Raji (cell line): ENCODE data around the gene ZSCAN16.

ENCODE experiments used
- POLR2A ChIP-seq: IDR thresholded peaks from 2 replicates; pipeline ENCODE4 v1.6.1; 2011; ENCODE audit warnings: low read depth, low read length, control low read depth; ENCODE audit not compliant: insufficient read depth

The ZSCAN16 gene

GRCh38 chr6:28118217-28118616 lies 6.2 kb upstream of the ZSCAN16 start:
- no peak for TF ChIP-seq POLR2A

- no peak for TF ChIP-seq POLR2A
Observed at GRCh38 chr6:28121876-28122275, 2.5 kb upstream of the ZSCAN16 start.

GRCh38 chr6:28124971-28125353 lies 553 bp downstream of the ZSCAN16 start:
- no peak for TF ChIP-seq POLR2A

- no peak for TF ChIP-seq POLR2A
Observed at GRCh38 chr6:28125401-28125800, 992 bp downstream of the ZSCAN16 start.

- no peak for TF ChIP-seq POLR2A
Observed at GRCh38 chr6:28134015-28134414, 9.6 kb downstream of the ZSCAN16 start.

GRCh38 chr6:28134716-28135115 lies 10.3 kb downstream of the ZSCAN16 start:
- TF ChIP-seq POLR2A: no peak

- TF ChIP-seq POLR2A: no peak
Observed at GRCh38 chr6:28135393-28135792, 11.0 kb downstream of the ZSCAN16 start.

GRCh38 chr6:28136585-28137504 lies 12.4 kb downstream of the ZSCAN16 start:
- peak; percentile 81 for TF ChIP-seq POLR2A

- no peak; the same call in 1 of the 2 replicates for TF ChIP-seq POLR2A
Observed at GRCh38 chr6:28137505-28137981, 13.1 kb downstream of the ZSCAN16 start.

GRCh38 chr6:28139860-28140543 lies 15.6 kb downstream of the ZSCAN16 start:
- no peak for TF ChIP-seq POLR2A

GRCh38 chr6:28140616-28141015 lies 16.2 kb downstream of the ZSCAN16 start:
- no peak for TF ChIP-seq POLR2A

- peak; percentile 91 for TF ChIP-seq POLR2A
Observed at GRCh38 chr6:28141500-28142329, 17.3 kb downstream of the ZSCAN16 start, which contains the start of gene ZKSCAN8. Gene ZKSCAN8 (plus strand): TSS chr6:28141883. CDS start chr6:28148408, 6,525 bp downstream.

- TF ChIP-seq POLR2A: no peak
Observed at GRCh38 chr6:28142446-28142845, 18.0 kb downstream of the ZSCAN16 start.

GRCh38 chr6:28145231-28145630 lies 20.8 kb downstream of the ZSCAN16 start:
- TF ChIP-seq POLR2A: no peak

GRCh38 chr6:28152531-28152930 lies 28.1 kb downstream of the ZSCAN16 start:
- no peak for TF ChIP-seq POLR2A

GRCh38 chr6:28153546-28153945 lies 29.1 kb downstream of the ZSCAN16 start:
- no peak for TF ChIP-seq POLR2A

- no peak for TF ChIP-seq POLR2A
Observed at GRCh38 chr6:28154357-28154756, 29.9 kb downstream of the ZSCAN16 start.
